ENCODE measurements around the gene NKX2-8.
"Not testable (repeated sequence)": the region's sequence is repeated elsewhere in the genome, so short reads cannot be mapped to it uniquely, and the experiment has no call there.

The NKX2-8 gene

GRCh38 chr14:36579573-36580140, 2.8 kb downstream of the NKX2-8 start:
- no peak for DNase-seq

DNA sequence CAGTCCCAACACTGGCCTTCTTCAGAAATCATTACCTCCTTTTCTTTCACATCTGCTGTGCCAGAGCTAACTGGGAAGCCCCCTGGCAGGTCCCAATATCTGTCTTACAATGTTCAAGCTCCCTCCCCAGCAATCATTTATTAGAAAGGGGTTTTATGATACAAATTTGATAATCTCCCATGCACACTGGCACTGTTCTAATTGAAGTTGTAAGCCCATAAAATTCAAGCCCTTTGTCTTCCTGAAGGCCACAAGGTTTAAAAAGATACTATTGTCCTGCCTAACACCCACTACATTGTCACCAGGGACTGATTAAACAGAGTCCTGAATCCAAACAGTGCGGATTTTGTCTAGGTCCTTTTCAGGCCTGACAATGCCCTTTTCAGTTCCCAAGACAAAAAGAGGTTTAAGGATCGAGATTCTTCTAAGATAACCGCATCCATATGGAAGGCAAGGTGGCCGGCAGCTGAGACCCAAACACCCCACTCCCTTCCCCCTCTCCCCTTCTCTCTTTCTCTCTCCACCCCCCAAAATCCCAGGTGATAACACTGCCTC, 3.3 kb downstream of the NKX2-8 start:
- no peak for DNase-seq

- no peak for DNase-seq
Observed at GRCh38 chr14:36570065-36570464, 12.3 kb downstream of the NKX2-8 start.

GRCh38 chr14:36556811-36557433, 25.5 kb downstream of the NKX2-8 start:
- no peak for DNase-seq

DNA sequence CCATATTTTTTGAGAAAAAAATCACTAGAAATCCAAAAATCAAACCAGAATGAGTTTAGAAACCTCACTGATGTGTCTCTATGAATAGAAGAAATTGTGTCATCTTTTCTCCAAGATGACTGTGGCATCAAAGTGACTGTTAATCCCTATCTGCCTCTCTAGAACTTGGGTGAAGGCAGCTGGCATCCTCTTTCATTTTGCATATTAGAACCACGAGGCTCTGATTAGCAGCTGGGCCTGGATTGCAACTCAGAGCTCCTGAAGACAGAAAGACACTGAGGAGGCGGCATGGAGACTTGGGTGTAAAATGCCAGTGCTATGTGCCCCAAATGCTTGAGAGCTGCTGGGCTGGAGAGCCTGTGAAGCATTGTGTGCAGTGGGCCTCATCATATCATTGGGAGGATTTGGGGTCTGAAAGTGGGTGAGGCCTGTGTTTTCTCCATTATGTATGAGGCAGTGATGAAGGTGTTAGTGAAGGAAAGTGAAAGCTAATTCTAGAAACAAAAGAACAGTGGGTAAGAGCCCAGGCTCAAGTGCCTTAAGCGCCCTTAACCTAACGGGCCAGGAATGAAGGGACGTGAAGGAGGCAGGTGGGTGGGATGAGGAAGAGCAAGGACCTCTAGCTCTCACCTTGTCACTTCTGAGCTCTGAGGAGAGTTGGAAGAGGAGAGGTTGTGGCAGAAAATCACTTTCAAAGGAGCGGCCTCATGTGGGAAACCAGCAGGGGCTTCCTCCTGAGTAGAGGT, 26.2 kb downstream of the NKX2-8 start:
- DNase-seq, result no peak

DNA sequence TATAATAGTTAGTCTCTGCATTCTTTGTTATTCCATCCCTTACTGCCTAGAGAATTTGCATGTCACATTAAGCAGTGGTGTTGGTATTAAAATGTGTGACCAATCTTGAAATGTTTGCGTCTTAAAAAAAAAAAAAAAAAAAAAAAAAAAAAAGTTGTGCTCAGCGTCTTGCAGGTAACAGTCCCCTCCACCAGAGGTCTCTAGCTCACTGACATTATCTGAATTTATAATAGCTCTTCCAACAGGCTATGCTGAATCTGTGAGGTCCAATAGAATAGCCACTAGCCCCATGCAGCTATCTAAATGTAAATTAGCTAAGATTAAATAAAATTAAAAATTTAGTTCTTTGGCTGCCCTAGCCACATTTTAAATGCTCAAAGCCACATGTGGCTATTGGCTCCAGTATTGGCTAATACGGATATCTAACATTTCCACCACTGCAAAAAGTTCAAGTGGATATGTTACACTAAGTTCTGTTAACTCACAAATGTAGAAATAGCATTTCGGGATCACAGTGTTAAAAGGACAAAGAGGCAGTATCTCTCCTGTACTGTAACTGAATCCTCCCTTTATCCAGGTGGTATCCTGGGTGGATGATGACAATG, 28.7 kb downstream of the NKX2-8 start:
- DNase-seq, result no peak

GRCh38 chr14:36550899-36551298, 31.5 kb downstream of the NKX2-8 start:
- no peak for DNase-seq

DNA sequence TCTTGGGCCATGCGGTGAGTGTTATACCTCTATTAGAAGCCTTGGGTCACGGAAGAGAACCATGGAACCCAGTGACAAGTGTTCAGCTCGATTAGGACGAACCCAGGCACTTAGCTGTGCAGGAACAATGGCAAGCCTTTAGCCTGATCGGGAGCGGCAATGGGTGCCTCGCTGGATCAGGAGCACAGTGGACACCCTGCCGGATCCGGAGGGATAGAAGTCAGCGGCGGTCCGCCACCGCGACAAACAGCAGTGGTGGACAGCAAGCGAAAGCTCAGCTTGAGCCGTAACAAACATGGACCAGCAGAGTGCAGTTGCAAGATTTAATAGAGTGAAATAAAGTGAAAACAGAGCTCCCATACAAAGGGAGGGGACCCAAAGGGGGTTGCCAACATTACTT, 38.1 kb downstream of the NKX2-8 start:
- not testable (repeated sequence) for DNase-seq

DNA sequence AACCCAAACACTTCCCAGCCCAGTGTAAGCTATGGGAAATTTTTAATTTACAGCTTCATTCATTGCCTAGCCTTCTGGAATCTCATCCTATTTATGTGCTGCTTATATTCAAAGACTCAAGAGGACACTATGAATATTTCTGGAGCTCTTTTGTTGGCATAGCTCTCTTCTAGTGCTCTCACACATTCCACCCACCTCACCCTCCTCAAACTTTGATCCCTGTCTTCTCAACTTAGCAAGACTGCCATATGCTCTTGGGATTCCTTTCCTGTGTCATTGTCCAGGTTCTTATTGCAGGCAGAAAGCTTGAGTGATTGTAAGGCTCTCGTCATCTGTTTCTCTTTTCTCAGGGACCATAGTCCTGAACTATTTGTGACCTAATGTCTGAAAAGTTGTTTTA, 44.4 kb downstream of the NKX2-8 start:
- DNase-seq, result no peak
